HepG2 (cell line): Measurements from ENCODE around the gene FAM219B. TPM values are rescaled to one million over a fixed set of nuclear protein-coding genes. Genes with fewer than 3 reads are reported as not detected.
A peak's percentile ranks its signal among the peaks of the same experiment; 100 is the strongest.

Source experiments
- ETV5 ChIP-seq: IDR thresholded peaks from 2 replicates; pipeline ENCODE4 v1.6.1; 2018; ENCODE audit warnings: missing biosample characterization, missing genetic modification reagents, inconsistent platforms, borderline replicate concordance
- KDM2A ChIP-seq: sonication (generic); formaldehyde crosslinking; IDR thresholded peaks from 2 replicates; pipeline ENCODE4 v1.4.0; 2020; ENCODE audit warnings: low read depth, missing genetic modification reagents, borderline replicate concordance
- KDM4B ChIP-seq: sonication (generic); formaldehyde crosslinking; IDR thresholded peaks from 2 replicates; pipeline ENCODE4 v1.4.0; 2020; ENCODE audit warnings: missing genetic modification reagents
- MIER2 ChIP-seq: IDR thresholded peaks from 2 replicates; pipeline ENCODE4 v1.6.1; 2016; ENCODE audit warnings: missing biosample characterization, missing genetic modification reagents
- SMC3 ChIP-seq: IDR thresholded peaks from 2 replicates; pipeline ENCODE4 v1.6.1; 2011; ENCODE audit warnings: low read length, improper control_type of control experiment
- TOE1 ChIP-seq: sonication (generic); formaldehyde crosslinking; IDR thresholded peaks from 2 replicates; pipeline ENCODE4 v1.4.0; 2020; ENCODE audit warnings: mild to moderate bottlenecking, missing genetic modification reagents
- XBP1 ChIP-seq: sonication (generic); formaldehyde crosslinking; IDR thresholded peaks from 2 replicates; pipeline ENCODE4 v1.5.0; 2020; ENCODE audit warnings: missing genetic modification reagents
- YEATS2 ChIP-seq: sonication (generic); formaldehyde crosslinking; IDR thresholded peaks from 2 replicates; pipeline ENCODE4 v1.4.0; 2020; ENCODE audit warnings: missing genetic modification reagents, borderline replicate concordance
- ZNF138 ChIP-seq: sonication (generic); formaldehyde crosslinking; IDR thresholded peaks from 2 replicates; pipeline ENCODE4 v1.5.0; 2020; ENCODE audit warnings: mild to moderate bottlenecking, low read depth, missing genetic modification reagents
- polyA plus RNA-seq, 8 experiments: library from polyadenylated mRNA; depleted of rRNA in 3 of 8; stranded (reverse) in 7 of 8; unstranded in 1 of 8; fragments of >200 nt; fragmentation: Illumina TruSeq in 4 of 8; extraction: Trizol in 4 of 8; gene quantifications; 2 replicates each; pipeline versions ENCODE4 v1.2.1 to v1.2.3, GENCODE V29; 2011 to 2016; ENCODE audit warnings: low read depth in 4 of 8, missing spikeins in 1 of 8, mixed read lengths in 1 of 8; ENCODE audit not compliant: insufficient read depth in 1 of 8
- total RNA-seq, 5 experiments: library from RNA; depleted of rRNA; stranded (reverse); fragments of >200 nt; fragmentation: Illumina TruSeq; extraction: Trizol; gene quantifications; 2 replicates each; pipeline ENCODE4 v1.2.3, GENCODE V29; 2016; ENCODE audit warnings: low read depth in 1 of 5
- TF ChIP-seq, protein P1 (sequence below): sonication (generic); formaldehyde crosslinking; IDR thresholded peaks from 2 replicates; pipeline ENCODE4 v1.4.0; 2020; ENCODE audit warnings: missing genetic modification reagents, borderline replicate concordance
- TF ChIP-seq, protein P2 (sequence below): sonication (generic); formaldehyde crosslinking; IDR thresholded peaks from 2 replicates; pipeline ENCODE4 v1.5.1; 2020; ENCODE audit warnings: mild to moderate bottlenecking, moderate library complexity, missing genetic modification reagents
- TF ChIP-seq, protein P3 (sequence below), 2 experiments: fragments of 450-650 bp in 1 of 2; sonication (generic) in 1 of 2; formaldehyde crosslinking; IDR thresholded peaks; 2 replicates each; pipeline versions ENCODE4 v1.5.0 to v1.8.0; 2020 to 2022; ENCODE audit warnings: mild to moderate bottlenecking in 1 of 2, missing genetic modification reagents in 1 of 2
- TF ChIP-seq, protein P4 (sequence below): sonication (generic); formaldehyde crosslinking; IDR thresholded peaks from 2 replicates; pipeline ENCODE4 v1.4.0; 2020; ENCODE audit warnings: missing genetic modification reagents, borderline replicate concordance
- TF ChIP-seq, protein P5 (sequence below): sonication (generic); formaldehyde crosslinking; IDR thresholded peaks from 2 replicates; pipeline ENCODE4 v1.4.0; 2020; ENCODE audit warnings: missing genetic modification reagents, borderline replicate concordance

The FAM219B gene
- total and polyA plus RNA-seq, 2 of the 13 experiments (the other 11 are each of a cell fraction or from before 2014, with no cell fraction given) = 36.6 to 50.2 TPM

DNA sequence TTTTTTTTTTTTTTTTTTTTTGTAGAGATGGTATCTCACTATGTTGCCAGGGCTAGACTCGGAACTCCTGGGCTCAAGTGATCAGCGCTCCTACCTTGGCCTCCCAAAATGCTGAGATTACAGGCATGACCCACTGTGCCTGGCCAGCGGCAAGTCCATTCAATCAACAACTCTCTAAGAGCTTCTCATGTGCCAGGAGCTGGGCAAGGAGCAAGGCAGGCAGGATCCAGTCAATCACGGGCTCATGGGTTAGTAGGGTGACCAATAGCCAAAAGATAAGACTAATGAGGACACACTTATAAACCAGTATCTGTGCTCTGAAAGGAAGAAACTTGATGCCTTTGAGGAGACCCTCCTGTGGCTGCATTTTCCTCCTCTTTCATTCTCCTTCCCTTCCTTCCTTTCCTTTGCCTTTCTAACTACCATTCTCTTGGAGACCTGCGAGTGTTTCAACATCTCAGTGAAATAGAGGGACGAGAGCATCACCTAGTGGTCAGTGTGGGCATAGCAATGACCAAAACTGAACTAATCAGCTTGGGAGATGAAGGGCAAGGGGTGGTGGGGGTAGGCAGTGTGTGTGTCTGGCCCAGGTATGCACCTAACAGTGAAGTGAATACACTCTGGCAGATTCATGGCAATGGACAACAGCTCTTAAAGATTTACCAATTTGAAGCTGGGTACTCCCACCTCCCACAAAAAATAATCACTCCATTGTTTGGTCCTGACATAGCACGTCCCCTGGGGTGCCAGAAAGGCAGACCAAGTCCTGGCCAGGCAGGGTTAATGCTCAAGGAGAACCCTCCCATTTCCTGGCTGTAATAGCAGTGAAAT, 43.6 kb upstream of the FAM219B start (continued):
- TF ChIP-seq, protein P1, sequence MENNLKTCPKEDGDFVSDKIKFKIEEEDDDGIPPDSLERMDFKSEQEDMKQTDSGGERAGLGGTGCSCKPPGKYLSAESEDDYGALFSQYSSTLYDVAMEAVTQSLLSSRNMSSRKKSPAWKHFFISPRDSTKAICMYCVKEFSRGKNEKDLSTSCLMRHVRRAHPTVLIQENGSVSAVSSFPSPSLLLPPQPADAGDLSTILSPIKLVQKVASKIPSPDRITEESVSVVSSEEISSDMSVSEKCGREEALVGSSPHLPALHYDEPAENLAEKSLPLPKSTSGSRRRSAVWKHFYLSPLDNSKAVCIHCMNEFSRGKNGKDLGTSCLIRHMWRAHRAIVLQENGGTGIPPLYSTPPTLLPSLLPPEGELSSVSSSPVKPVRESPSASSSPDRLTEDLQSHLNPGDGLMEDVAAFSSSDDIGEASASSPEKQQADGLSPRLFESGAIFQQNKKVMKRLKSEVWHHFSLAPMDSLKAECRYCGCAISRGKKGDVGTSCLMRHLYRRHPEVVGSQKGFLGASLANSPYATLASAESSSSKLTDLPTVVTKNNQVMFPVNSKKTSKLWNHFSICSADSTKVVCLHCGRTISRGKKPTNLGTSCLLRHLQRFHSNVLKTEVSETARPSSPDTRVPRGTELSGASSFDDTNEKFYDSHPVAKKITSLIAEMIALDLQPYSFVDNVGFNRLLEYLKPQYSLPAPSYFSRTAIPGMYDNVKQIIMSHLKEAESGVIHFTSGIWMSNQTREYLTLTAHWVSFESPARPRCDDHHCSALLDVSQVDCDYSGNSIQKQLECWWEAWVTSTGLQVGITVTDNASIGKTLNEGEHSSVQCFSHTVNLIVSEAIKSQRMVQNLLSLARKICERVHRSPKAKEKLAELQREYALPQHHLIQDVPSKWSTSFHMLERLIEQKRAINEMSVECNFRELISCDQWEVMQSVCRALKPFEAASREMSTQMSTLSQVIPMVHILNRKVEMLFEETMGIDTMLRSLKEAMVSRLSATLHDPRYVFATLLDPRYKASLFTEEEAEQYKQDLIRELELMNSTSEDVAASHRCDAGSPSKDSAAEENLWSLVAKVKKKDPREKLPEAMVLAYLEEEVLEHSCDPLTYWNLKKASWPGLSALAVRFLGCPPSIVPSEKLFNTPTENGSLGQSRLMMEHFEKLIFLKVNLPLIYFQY (CRISPR knock-in tag) = peak; percentile 37; the same call in 1 of the 2 replicates
- peak; percentile 80 for TF ChIP-seq MIER2
- no peak for TF ChIP-seq TOE1 (CRISPR knock-in tag)
- TF ChIP-seq ZNF138 = no peak
- 0 out of 2 replicates have a peak, but pooled peaks have one; percentile 31 for TF ChIP-seq KDM4B (CRISPR knock-in tag)
- TF ChIP-seq, protein P2, sequence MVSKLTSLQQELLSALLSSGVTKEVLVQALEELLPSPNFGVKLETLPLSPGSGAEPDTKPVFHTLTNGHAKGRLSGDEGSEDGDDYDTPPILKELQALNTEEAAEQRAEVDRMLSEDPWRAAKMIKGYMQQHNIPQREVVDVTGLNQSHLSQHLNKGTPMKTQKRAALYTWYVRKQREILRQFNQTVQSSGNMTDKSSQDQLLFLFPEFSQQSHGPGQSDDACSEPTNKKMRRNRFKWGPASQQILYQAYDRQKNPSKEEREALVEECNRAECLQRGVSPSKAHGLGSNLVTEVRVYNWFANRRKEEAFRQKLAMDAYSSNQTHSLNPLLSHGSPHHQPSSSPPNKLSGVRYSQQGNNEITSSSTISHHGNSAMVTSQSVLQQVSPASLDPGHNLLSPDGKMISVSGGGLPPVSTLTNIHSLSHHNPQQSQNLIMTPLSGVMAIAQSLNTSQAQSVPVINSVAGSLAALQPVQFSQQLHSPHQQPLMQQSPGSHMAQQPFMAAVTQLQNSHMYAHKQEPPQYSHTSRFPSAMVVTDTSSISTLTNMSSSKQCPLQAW = 0 out of 2 replicates have a peak, but pooled peaks have one; percentile 31
- TF ChIP-seq, protein P3, sequence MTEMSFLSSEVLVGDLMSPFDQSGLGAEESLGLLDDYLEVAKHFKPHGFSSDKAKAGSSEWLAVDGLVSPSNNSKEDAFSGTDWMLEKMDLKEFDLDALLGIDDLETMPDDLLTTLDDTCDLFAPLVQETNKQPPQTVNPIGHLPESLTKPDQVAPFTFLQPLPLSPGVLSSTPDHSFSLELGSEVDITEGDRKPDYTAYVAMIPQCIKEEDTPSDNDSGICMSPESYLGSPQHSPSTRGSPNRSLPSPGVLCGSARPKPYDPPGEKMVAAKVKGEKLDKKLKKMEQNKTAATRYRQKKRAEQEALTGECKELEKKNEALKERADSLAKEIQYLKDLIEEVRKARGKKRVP (CRISPR knock-in tag; IDR thresholded peaks at IDR 0.05) = peak in 1 of 2 experiments; percentile 44; a peak in 1 of 4 replicates
- 0 out of 2 replicates have a peak, but pooled peaks have one; percentile 20 for TF ChIP-seq ETV5 (CRISPR knock-in tag)
- TF ChIP-seq, protein P4, sequence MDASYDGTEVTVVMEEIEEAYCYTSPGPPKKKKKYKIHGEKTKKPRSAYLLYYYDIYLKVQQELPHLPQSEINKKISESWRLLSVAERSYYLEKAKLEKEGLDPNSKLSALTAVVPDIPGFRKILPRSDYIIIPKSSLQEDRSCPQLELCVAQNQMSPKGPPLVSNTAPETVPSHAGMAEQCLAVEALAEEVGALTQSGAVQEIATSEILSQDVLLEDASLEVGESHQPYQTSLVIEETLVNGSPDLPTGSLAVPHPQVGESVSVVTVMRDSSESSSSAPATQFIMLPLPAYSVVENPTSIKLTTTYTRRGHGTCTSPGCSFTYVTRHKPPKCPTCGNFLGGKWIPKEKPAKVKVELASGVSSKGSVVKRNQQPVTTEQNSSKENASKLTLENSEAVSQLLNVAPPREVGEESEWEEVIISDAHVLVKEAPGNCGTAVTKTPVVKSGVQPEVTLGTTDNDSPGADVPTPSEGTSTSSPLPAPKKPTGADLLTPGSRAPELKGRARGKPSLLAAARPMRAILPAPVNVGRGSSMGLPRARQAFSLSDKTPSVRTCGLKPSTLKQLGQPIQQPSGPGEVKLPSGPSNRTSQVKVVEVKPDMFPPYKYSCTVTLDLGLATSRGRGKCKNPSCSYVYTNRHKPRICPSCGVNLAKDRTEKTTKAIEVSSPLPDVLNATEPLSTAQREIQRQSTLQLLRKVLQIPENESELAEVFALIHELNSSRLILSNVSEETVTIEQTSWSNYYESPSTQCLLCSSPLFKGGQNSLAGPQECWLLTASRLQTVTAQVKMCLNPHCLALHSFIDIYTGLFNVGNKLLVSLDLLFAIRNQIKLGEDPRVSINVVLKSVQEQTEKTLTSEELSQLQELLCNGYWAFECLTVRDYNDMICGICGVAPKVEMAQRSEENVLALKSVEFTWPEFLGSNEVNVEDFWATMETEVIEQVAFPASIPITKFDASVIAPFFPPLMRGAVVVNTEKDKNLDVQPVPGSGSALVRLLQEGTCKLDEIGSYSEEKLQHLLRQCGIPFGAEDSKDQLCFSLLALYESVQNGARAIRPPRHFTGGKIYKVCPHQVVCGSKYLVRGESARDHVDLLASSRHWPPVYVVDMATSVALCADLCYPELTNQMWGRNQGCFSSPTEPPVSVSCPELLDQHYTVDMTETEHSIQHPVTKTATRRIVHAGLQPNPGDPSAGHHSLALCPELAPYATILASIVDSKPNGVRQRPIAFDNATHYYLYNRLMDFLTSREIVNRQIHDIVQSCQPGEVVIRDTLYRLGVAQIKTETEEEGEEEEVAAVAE = 0 out of 2 replicates have a peak, but pooled peaks have one; percentile 52
- TF ChIP-seq SMC3 = peak; percentile 92
- TF ChIP-seq XBP1 (CRISPR knock-in tag) = no peak
- peak; percentile 27; the same call in 1 of the 2 replicates for TF ChIP-seq YEATS2
- TF ChIP-seq, protein P5, sequence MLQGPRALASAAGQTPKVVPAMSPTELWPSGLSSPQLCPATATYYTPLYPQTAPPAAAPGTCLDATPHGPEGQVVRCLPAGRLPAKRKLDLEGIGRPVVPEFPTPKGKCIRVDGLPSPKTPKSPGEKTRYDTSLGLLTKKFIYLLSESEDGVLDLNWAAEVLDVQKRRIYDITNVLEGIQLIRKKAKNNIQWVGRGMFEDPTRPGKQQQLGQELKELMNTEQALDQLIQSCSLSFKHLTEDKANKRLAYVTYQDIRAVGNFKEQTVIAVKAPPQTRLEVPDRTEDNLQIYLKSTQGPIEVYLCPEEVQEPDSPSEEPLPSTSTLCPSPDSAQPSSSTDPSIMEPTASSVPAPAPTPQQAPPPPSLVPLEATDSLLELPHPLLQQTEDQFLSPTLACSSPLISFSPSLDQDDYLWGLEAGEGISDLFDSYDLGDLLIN (CRISPR knock-in tag) = no peak
- 0 out of 2 replicates have a peak, but pooled peaks have one; percentile 27 for TF ChIP-seq KDM2A (CRISPR knock-in tag)
